GM12878 (cell line): ENCODE measurements around the gene IQGAP1. TPM values are rescaled to one million over a fixed set of nuclear protein-coding genes. Genes with fewer than 3 reads are reported as not detected.

Source experiments
- ATAC-seq: fragments of 200-7000 bp; cut with Tn5 transposase; 3 replicates; pipeline ENCODE4 v1.9.1; 2020; ENCODE audit warnings: mild to moderate bottlenecking, moderate library complexity
- BruUV-seq: library from RNA; stranded (reverse); fragments of 400-500 nt; replicated peaks from 2 replicates; lab custom pipeline; 2021; lab: Mats Ljungman, UMichigan
- CTCF ChIA-PET: fragments of 300-600 bp; sonication (Branson Sonifier 250); formaldehyde crosslinking; extraction: SDS; loops from one replicate; lab custom pipeline; 2021; ENCODE audit warnings: inconsistent platforms; lab: Yijun Ruan, JAX
- POLR2A ChIA-PET: fragments of 350-600 bp; formaldehyde crosslinking; extraction: SDS; loops from one replicate; lab custom pipeline; 2021; ENCODE audit warnings: inconsistent platforms; lab: Charles Lee
- RAD21 ChIA-PET: fragments of 300-600 bp; sonication (Branson Sonifier 250); formaldehyde crosslinking; loops from one replicate; lab custom pipeline; 2023; ENCODE audit warnings: antibody characterized with exemption; ENCODE audit not compliant: unreplicated experiment; lab: Charles Lee
- SMC1A ChIA-PET: fragments of 300-600 bp; sonication (Branson Sonifier 250); formaldehyde crosslinking; loops from one replicate; lab custom pipeline; 2023; ENCODE audit not compliant: unreplicated experiment, uncharacterized antibody; lab: Charles Lee
- DNase-seq: peaks from one replicate; pipeline ENCODE4 v3.0.0-alpha.2; 2011; ENCODE audit warnings: low read depth, low spot score
- FAIRE-seq: peaks from 3 replicates; lab custom pipeline; 2011; peaks lifted over from hg19 to GRCh38; lab: Jason Lieb, UNC
- H2AFZ ChIP-seq: 2 replicates; pipeline ENCODE4 v1.6.0; 2011; ENCODE audit warnings: low read depth, low read length, control low read depth; ENCODE audit not compliant: control insufficient read depth
- H3K27ac ChIP-seq: 2 replicates; pipeline ENCODE4 v1.5.1; 2011; ENCODE audit warnings: control low read depth; ENCODE audit not compliant: control insufficient read depth, insufficient read depth
- H3K27me3 ChIP-seq, 2 experiments: replicated peaks in 1 of 2; 2 replicates each; pipeline versions ENCODE4 v1.6.0 to v1.6.1; 2011; ENCODE audit warnings: low read length in 1 of 2; ENCODE audit not compliant: control insufficient read depth in 2 of 2, insufficient read depth in 2 of 2
- H3K36me3 ChIP-seq, 2 experiments: 2 replicates each; pipeline ENCODE4 v1.5.1; 2011; ENCODE audit warnings: low read length in 1 of 2; ENCODE audit not compliant: control insufficient read depth in 2 of 2, insufficient read depth in 2 of 2
- H3K4me1 ChIP-seq: 2 replicates; pipeline ENCODE4 v1.6.1; 2011; ENCODE audit warnings: mild to moderate bottlenecking, low read length, moderate library complexity, mixed read lengths; ENCODE audit not compliant: control insufficient read depth, insufficient read depth
- H3K4me2 ChIP-seq: 2 replicates; pipeline ENCODE4 v1.6.0; 2011; ENCODE audit warnings: control low read depth; ENCODE audit not compliant: control insufficient read depth, insufficient read depth
- H3K4me3 ChIP-seq: fragments of 200-600 bp; sonication (generic); 2 replicates; pipeline ENCODE4 v1.5.1; 2016
- H3K79me2 ChIP-seq: 2 replicates; pipeline ENCODE4 v1.6.0; 2011; ENCODE audit warnings: low read length; ENCODE audit not compliant: control insufficient read depth, insufficient read depth
- H3K9ac ChIP-seq: 2 replicates; pipeline ENCODE4 v1.8.0; 2011; ENCODE audit warnings: low read length, control low read depth, mixed read lengths; ENCODE audit not compliant: control insufficient read depth, insufficient read depth
- H3K9me3 ChIP-seq: replicated peaks from 3 replicates; pipeline ENCODE4 v1.5.1; 2011; ENCODE audit warnings: mild to moderate bottlenecking, low read length; ENCODE audit not compliant: control insufficient read depth, insufficient read depth
- H4K20me1 ChIP-seq: 2 replicates; pipeline ENCODE4 v1.6.0; 2011; ENCODE audit not compliant: control insufficient read depth, insufficient read depth
- BCL11A ChIP-seq: IDR thresholded peaks from 2 replicates; pipeline ENCODE4 v1.6.1; 2011; ENCODE audit warnings: low read depth, low read length
- CREB1 ChIP-seq: IDR thresholded peaks from 2 replicates; pipeline ENCODE4 v1.6.1; 2012; ENCODE audit warnings: low read depth, mild to moderate bottlenecking, inconsistent platforms
- E4F1 ChIP-seq: fragments of 450-650 bp; IDR thresholded peaks from 2 replicates; pipeline ENCODE4 v1.6.1; 2018; ENCODE audit warnings: borderline replicate concordance, mild to moderate bottlenecking; ENCODE audit not compliant: partially characterized antibody
- HDAC2 ChIP-seq: fragments of 200-600 bp; sonication (generic); IDR thresholded peaks from 2 replicates; pipeline ENCODE4 v1.6.1; 2017
- HDGF ChIP-seq: fragments of 450-650 bp; IDR thresholded peaks from 2 replicates; pipeline ENCODE4 v1.6.1; 2016; ENCODE audit warnings: antibody characterized with exemption
- MAX ChIP-seq: IDR thresholded peaks from 2 replicates; pipeline ENCODE4 v1.6.1; 2012; ENCODE audit warnings: low read depth, low read length, improper control_type of control experiment
- WGBS: methylation state at CpG from one replicate; pipeline ENCODE4 v1.1.6; 2016; ENCODE audit warnings: low lambda C conversion rate; ENCODE audit not compliant: insufficient replicate concordance, insufficient coverage; ENCODE audit errors: missing lambda C conversion rate; 5-methylcytosine and 5-hydroxymethylcytosine counted together
- in situ Hi-C: fragments of 300-500 bp; cut with MboI; formaldehyde crosslinking; loops from 9 replicates; pipeline ENCODE4 v1.14.3; 2018; ENCODE audit warnings: mixed read lengths
- intact Hi-C: fragments of 100-400 bp; cut with micrococcal nuclease; formaldehyde crosslinking; loops from one replicate; pipeline ENCODE4 v1.14.2; 2022; ENCODE audit not compliant: unreplicated experiment
- polyA plus RNA-seq, 11 experiments: library from polyadenylated mRNA; depleted of rRNA in 4 of 11; unstranded in 6 of 11; stranded (reverse) in 5 of 11; fragments of >200 nt; fragmentation: Nextera tagmentation in 4 of 11; fragmentation: Illumina TruSeq in 1 of 11; extraction: Ambion mirVana in 4 of 11; extraction: Trizol in 1 of 11; gene quantifications; 1 replicate in 1 of 11; 2 replicates in 10 of 11; pipeline versions ENCODE4 v1.2.1 to v1.2.3, GENCODE V29; 2011 to 2016; ENCODE audit warnings: inconsistent platforms in 2 of 11, missing spikeins in 2 of 11, low read depth in 1 of 11
- total RNA-seq, 4 experiments: library from RNA; depleted of rRNA in 3 of 4; stranded (reverse); fragments of >200 nt in 3 of 4; fragmentation: Illumina TruSeq in 1 of 4; extraction: Trizol in 1 of 4; gene quantifications; 2 replicates each; pipeline versions ENCODE4 v1.2.1 to v1.2.3, GENCODE V29; 2013 to 2021

The IQGAP1 gene
- total and polyA plus RNA-seq, 10 of the 15 experiments (the other 5 are each of a cell fraction or from before 2014, with no cell fraction given), result 65.2 to 250 (median 112) TPM

- CTCF ChIA-PET, result interaction anchor here (0.8 to 2.5 kb wide), 5 partner anchors 10 to 196 kb away, joined by 4 to 8 read pairs (median 5); no protein-coding TSS in a partner anchor
These were observed 101.9 kb downstream of the IQGAP1 start for GRCh38 chr15:90489944-90490343.

More at GRCh38 chr15:90489944-90490343, 101.9 kb downstream of the IQGAP1 start:
- 87% methylated on average over 2 of the region's 2 CpGs for WGBS
- H2AFZ ChIP-seq, result no peak overlapping the region
- SMC1A ChIA-PET, result interaction anchor here (0.8 to 1.2 kb wide), 5 partner anchors 9 to 170 kb away, joined by 3 to 4 read pairs (median 3); no protein-coding TSS in a partner anchor
- no TSS peak for BruUV-seq
- no peak for ATAC-seq
- TF ChIP-seq E4F1, result no peak
- no peak for TF ChIP-seq HDAC2
- no peak for TF ChIP-seq MAX
- no peak for TF ChIP-seq CREB1
- TF ChIP-seq HDGF, result no peak
- no peak for TF ChIP-seq BCL11A
- TF ChIP-seq, all 136 proteins: peak for 0
- Histone ChIP-seq H3K36me3 (peaks cover 13 to 33% of the 10 kb centered on the region in 2 experiments), H3K9me3 (no peaks in the 10 kb centered on the region), H3K9ac (no peak overlapping the region), H3K4me3 (no peak overlapping the region), H3K27ac (no peak overlapping the region), H3K79me2 (no peaks in the 10 kb centered on the region), H3K4me1 (no peaks in the 10 kb centered on the region), H3K27me3 (no peaks in the 10 kb centered on the region), H3K4me2 (no peak overlapping the region), H4K20me1 (no peaks in the 10 kb centered on the region)
- in situ Hi-C loops, result no loop called here
- POLR2A ChIA-PET, result interaction anchor here (1.0 to 1.4 kb wide), 2 partner anchors 35 to 102 kb away, joined by 7 read pairs; partner anchors contain the start of gene IQGAP1
- RAD21 ChIA-PET, result interaction anchor here (0.7 to 2.2 kb wide), 2 partner anchors 108 to 128 kb away, joined by 3 to 7 read pairs; no protein-coding TSS in a partner anchor
- no peak for FAIRE-seq
- no peak for DNase-seq
- intact Hi-C loops, result loop anchor here (10.0 kb wide), 2 partner anchors 395 to 785 kb away; partner anchors contain the start of gene FES
